ENCODE measurements around the gene GUCD1.
A peak's percentile ranks its signal among the peaks of the same experiment; 100 is the strongest.

GUCD1 gene

DNA sequence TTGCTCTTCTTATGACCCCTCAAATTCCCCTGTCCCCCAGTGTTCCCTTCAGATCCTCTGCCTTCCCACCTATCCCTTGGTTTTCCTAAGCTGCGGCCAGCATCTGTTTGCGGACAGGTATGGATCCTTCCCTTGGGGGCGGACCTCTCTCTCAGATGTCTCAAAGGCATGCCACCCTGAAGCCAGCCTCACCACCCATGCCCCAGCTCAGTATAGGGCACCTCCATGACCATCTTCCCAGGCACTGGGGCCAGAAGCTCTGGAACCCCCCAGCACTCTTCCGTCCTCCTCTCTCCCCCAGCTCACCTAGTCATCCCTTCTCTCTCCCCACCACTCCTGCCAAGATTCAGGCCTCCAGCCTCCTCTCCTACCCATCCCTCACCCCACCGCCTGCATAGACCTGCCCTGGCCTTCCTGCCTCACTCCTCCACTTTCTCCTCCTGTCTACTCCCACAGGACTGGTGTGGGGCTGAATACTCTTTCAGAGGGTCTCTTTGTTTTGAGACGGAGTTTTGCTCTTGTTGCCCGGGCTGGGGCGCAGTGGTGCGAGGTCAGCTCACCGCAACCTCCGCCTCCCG, 35.7 kb upstream of the GUCD1 start:
- no peak for DNase-seq (ENCODE audit: low spot score)

DNA sequence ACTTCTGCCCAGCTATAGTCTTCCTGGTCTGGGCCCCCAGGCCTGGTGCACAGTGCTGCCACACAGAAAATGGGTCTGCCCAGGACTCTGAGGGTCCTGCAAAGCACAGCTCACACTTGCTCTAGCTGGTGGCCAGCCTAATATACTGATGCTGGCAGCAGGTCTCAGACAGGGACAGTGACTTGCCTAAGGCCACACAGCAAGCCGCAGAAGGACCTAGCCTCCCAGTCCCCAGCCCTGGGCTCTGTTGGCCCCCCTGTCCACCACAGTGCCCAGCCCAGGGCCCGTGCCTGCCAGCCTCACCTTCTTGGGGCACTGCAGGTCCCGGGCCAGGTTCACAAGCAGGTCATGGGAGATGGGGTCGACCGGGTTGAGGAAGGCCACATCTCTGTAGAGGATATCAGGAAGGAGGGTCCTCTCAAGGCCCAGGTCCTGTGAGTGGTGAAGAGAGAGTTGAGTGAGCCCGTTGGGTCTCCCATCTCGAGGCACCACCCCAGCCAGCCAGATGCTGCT, 34.6 kb upstream of the GUCD1 start:
- no peak for DNase-seq (ENCODE audit: low spot score)

DNA sequence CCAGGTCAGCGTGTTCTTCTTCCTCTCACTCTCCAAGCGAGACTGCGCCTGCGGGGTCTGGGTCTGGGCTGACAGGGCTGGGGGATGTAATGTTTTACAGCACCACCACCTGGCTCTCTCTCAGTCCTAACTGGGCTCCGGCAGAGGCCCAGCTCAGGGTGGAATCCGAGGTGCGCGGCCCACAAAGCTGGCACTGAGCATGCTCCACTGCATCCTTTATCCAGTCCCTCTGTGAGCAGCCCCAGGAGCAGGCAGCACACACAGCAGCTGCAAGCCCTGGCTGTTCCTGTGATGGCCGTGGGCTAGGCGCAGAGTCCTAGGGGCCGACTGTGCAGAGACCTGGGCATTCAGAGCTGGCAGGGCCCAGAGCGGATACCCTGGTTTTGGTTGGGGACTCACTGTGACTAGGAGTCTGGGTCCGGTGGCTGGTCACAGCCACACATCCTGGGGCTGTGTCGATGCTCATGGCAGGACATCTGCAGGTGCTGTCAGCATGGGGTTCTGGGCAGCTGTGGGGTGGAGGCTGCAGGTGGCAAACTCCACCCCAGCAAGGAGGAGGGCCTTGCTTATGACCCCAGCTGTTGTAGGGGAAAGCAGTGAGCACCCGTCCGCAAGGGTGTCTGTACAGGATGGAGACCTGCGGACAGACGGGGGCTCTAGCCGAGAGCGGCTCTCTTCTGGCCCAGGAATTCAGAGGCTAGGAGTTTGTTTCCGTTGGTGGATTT, 34.0 kb upstream of the GUCD1 start:
- DNase-seq (ENCODE audit: low spot score): no peak

DNA sequence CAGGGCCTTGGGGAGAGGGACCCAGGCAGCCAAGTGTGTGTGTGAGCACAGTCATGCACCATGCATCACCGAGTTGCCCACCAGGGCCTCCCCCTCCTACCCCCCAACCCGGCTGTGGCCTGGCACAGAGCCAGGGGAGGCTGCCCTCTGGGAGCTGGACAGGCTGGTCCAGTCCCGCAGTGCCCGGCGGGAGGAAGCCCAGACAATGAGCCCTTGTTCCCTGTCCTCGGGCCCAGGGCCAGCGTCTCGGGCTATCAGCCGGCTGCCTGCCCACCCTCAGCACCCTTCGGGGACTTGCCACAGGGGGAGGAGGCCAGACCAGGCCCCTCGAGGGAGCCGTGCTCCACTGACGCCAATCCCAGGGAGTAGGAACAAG, 33.4 kb upstream of the GUCD1 start:
- DNase-seq (ENCODE audit: low spot score): peak; percentile 75

DNA sequence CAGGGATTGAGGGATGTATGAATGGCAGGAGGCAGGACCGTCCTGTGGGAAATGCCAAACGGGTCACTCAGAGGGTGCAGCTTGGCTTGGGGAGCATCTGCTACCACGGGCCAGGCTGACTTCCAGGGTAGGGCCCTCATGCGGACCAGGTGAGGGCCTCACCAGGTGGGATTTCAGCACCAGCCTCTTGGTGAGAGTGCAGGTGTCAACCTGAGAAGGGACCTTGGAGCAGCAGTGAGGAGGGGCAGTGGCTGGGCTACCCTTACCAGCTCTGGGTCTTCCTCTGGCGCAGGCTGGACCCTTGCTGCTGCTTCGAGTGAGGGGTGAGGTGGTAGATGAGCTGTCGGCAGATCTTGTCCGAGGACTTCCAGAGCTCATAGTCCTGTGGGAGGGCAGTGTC, 33.0 kb upstream of the GUCD1 start:
- DNase-seq (ENCODE audit: low spot score): no peak

DNA sequence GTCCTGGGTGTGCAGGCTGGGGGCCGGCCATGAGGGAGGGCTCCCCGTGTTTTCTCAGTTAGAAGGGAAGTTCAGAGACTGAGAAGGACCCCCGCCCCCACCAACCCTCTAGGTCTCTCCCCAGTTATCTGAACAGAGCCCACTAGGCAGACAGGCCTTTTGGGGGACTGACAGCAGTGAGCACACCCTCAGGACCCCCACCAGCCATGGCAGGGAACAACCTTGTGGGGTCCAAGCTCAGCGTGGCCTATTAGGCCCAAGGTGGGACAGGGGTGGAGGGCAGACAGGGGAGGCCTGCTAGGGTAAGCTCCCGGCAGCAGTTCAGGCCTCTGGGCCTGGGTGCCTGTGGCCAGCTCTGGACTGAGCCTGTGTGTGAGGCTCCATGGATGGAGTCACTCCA, 32.3 kb upstream of the GUCD1 start:
- no peak for DNase-seq (ENCODE audit: low spot score)

DNA sequence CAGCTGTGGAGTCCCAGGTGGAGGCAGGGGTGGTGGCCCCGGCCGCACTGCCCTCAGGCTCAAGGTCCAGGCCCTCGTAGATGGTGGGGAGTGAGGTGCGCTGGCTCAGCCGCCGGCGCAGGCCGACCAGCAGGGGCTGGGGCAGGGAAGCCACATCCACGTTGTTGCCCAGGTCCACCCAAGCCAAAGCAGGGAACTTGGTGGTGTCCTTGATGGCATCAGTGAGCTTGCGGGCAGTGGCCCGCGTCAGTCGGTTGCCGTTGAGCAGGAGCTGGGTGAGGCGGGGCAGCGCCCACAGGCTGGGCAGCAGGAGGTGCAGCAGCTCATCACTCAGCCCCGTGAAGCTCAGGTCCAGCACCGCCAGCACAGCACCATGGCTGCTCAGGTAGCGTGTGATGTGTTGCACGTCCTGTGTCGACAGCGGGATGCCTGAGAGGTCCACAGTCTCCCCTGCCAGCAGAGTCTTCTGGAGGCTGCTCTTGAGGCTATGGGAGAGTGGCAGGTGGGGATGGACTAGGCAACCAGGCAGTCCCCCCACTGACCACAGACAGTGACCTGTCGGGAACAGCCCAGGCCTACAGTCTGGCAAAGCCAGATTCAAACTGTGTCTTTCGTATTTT, 31.1 kb upstream of the GUCD1 start:
- DNase-seq (ENCODE audit: low spot score): no peak

DNA sequence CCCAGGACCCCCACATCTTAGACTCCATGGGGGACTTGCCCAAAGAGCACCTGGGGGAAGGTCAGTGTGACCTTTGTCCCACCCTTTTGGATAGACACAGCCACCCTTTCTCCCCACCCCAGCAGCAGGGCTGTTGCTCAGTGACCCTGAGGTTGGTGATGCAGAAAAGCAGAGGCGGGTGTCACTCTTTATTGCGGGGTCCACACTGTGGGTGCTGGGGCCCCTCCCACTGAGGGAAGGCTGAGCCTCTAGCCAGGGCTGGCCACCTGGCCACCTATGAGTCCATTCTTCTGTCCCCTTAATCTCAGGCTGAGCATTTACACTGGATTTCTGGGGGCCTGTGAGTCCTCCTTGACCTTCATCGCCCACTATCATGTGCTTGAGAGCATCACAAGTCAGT, 30.5 kb upstream of the GUCD1 start:
- DNase-seq (ENCODE audit: low spot score): no peak

DNA sequence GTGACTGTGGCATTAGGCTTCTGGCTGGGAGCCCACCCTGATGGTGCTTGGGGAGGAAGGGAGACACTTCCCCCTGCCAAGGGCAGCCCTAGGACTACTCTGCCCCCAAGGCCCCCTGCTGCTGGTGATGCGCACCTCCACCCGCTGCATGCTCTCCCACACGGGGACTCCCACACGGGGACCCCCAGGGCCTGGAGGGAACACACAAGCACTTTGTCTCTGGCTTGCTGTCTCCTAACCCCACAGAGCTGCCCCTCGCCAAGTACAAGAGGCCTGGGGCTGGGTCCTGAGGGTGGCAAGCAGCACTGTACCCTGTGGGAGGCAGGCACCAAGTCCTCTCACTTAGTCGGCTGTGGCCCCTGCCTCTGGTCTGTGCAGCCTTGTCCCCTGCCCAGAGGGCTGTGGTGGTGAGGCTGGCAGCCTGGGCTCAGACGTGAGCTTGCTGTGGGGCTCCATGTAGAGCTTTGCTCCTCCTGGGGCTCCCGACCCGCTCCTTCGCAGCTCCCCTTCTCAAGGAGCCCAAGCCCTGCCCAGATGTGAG, 30.0 kb upstream of the GUCD1 start:
- DNase-seq (ENCODE audit: low spot score): no peak

DNA sequence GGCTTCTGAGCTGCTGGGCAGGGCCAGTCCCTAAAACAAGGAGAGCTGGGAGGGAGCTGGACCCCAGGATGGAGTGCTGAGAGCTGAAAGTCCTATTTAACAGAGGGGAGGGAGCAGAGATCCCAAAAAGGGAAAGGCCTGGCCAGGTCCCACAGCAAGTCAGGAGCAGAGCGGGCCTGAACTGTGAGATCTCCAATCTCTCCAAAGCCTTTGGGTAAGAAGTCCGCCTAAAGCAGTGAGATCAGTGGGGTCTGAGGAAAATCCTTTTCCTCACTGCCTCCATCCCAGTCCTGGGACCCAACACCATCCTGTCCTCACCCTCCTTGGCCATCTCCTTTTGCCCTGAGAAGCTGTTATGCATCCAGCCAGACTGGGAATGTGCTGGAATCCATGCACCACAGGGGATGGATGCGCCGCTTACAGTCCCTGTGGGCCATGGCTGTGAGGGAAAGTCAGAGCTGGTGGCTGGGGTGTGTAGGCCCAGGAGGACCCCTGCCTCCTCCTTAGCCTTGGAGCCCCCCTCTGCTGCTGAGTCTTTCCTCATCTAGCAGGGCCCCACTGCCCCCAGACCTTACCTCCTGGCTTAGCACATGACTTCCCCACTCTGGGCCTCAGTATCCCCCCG, 29.3 kb upstream of the GUCD1 start:
- DNase-seq (ENCODE audit: low spot score): no peak

DNA sequence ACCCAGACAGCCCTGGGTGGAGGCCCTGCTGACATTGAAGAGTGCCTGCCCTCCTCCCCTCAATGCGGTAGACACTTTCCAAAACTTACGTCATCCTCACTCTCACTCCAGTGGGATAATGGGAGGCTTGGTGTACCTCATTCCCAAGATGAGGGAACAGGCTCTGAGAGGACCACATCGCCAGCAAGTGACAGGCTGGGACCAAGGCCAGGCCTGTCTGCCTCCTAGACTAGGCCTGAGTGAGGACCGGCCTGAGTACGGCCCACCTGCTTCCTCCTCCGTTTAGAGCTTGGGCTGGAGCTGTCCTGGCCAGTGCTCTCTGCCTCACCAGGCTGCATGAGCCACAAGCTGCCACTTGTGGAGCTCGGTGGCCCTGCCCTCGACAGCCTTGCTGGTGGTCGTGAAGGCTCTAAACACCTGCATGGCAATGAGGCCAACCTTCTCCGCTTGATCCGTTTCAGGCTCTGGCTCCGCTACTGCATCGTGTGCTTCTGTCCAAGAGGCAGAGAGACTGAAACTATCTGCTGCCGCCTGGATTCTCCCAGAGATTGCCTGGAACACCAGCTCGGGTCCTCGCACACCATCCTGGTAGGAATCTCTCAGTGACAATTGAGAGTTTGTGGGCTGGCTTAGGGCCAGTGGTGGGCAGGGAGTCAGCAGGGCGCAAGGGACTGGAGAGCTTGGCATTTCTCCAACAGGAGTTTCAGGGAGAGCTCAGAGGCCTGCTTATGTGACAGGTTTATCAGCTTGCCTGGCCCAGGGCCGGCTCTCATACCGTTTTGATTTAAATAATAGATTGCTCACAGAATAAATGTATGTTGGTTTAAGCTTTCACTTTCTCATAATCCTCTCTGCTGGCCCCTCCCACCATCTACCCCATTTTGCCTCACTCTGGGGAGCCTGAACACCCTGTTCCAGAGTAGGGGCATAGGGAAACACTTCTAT, 28.6 kb upstream of the GUCD1 start:
- DNase-seq (ENCODE audit: low spot score): peak; percentile 66

DNA sequence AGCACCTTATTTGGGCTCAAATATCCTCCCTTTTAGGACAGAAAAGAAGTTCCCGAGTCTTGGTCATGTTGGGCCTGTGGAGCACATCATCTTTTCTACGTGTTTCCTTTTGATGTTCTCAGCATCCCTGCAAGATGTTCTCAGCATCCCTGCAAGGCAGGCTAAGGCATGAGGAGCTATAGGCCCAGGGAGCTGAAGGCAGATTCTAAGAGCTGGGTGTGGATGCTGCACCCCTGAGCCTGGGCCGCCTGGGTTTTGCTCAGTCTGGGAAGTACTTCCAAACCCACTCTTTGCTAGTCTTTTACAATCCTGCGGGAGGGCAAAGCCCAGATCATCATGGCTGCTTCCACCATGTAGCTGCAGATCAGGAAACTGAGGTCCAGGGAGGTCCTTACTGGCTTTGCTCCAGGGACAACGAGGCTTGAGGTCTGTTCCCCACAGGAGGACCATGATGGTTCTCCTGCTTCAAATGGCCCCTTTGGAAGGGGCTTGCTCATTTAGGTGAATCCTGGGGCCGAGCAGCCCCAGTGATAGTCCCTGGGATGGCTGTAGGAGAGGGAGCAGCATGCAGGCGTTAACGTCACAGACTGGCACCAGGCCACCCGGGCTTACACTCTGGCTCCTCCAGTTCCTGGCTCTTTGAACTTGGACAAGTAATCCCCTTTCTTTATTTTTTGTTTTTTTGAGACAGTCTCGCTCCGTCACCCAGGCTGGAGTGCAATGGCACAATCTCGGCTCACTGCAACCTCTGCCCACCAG, 27.3 kb upstream of the GUCD1 start:
- DNase-seq (ENCODE audit: low spot score): no peak

DNA sequence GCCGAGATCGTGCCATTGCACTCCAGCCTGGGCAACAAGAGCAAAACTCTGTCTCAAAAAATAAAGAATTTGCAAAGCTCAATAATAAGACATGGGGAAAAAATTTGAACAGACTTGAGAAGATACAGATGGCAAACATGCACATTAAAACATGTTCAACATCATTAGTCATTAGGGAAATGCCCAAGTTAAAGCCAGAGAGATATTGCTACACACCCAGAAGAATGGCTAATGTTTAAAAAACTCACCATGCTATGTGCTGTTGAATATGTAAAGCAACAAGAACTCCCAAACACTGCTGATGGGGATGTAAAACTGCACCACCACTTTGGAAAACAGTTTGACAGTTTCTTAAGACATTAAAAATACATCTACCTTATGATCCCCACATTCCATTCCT, 25.3 kb upstream of the GUCD1 start:
- peak; percentile 74 for DNase-seq (ENCODE audit: low spot score)

DNA sequence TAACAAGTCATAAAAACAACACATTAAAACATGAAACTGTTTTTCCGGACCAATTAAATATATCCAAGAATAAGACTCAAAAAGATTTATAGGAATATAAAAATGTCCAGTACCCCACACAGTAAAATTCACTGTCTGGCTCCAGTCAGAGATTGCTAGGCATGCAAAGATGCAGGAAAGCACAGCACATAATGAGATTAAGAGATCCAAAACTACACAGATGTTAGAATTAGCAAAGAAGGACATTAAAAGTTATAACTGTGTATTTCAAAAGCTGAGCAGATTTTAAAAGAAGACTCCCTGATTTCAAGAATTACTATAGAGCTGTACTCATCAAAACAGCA, 24.3 kb upstream of the GUCD1 start:
- DNase-seq (ENCODE audit: low spot score): no peak

DNA sequence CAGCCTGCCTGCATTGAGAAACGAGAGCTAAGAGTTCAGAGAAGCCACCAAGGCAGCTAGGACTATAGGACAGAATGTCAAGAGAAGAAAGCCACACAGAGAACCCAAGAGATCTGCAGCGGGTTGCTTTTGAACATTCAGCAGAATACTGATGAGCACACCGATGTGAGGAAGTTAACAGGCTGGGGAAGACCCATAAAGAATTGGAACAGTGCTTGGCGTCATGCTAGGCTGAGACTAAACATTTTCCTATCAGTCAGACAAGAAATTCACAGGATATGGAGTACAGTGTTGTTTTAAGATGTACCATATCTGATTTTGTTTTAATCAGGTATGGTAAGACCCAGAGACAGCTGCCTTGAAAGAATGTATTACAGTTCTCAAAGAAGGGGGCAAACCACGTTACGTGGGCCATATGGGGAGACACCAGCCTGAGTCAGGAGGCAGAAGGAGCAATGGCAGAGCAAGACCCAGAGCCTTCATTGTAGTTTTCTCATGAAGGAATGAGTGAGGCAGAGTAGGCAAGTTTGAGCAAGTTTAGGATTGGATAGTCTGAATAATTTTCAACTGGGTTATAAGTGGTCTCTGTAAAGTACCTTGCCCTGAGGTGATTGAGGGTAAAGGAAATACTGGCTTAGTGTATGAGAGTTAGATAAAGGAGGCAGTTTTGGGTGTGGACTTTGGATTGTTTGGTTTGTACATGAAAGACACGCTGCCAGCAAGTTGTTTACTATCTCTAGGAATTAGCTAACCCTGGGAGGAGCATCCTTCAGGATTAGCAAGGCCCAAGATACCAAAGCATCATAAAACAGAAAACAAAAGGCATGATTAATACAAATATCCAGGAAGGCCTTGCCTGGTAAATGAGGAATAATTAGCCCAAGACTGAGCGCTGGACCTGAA, 23.7 kb upstream of the GUCD1 start:
- no peak for DNase-seq (ENCODE audit: low spot score)

DNA sequence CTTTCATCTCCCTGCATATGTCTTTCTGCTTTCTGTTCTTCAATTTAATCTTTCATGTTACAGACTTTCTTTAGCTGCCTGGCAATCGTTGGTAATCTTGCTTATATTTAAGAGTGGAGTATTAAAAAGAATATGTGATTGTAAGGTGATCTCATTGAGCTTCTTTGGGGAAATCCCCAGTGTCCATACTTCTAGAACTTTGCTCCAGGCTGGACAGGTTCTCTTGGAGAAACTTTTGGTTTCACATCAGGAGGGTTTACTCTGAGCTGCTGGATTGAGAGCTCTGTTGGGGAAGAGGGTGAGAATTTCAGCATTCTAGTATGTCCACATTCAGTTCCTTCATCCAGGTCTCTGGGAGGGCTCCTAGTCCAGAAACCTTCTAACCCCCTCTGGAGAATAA, 21.8 kb upstream of the GUCD1 start:
- no peak for DNase-seq (ENCODE audit: low spot score)

DNA sequence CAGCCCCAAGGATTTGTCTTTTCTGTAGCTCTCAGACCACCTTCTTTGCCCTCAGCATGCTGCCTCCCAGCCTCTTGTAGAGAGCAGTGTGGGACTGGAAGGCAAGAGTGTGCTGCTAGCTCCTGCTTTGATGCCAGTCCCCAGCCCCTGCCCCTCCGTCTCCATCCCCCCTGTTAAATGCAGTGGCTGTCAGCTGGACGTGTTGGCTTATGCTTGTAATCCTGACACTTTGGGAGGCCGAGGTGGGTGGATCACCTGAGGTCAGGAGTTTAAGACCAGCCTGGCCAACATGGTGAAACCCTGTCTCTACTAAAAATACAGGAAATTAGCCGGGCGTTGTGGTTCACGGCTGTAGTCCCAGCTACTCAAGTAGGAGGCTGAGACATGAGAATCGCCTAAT, 16.3 kb upstream of the GUCD1 start:
- no peak for DNase-seq (ENCODE audit: low spot score)

DNA sequence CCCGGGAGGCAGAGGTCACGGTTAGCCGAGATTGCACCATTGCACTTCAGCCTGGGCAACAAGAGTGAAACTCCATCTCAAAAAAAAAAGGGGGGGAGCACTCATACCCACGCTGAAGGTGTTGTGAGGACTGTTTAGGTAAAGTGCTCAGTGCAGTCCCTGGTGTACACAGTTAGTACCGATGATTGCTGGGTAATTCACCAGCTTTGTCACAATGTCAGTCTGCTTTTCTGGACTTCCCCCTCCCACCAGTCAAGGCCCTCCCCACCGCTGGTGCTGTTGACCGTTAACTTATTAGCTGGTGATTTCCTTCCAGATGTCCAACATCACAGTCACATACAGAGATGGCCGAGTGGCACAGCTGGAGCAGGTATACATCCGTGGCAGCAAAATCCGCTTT, 12.7 kb upstream of the GUCD1 start:
- no peak for DNase-seq (ENCODE audit: low spot score)

DNA sequence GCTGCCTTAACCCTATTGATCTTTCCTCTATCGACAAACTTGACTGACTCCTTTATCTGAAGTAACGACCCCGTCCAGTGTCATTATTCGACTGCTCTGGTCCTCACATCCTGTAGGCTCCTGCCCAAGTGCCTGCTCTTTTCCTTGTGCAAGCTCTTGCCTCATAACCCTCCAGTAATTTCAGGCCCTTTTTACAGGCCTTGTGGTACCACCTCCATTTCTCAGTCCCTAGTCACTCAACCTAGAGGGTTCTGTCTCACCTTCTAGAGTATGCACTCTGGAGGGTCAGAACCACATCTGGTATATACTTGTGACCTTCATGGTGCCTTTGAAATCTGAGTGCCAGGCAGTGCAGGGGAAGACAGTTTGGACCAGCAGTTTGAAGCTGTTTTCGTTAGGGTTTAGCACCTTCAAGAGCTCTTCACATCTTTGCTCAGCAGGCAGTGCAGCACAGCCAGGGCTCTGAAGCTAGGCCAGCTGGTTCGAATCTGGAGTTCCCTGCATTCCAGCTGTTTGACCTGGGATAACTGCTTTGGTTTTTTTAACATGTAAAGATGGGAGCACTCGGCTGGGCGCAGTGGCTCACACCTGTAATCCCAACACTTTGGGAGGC, 12.1 kb upstream of the GUCD1 start:
- DNase-seq (ENCODE audit: low spot score): no peak

DNA sequence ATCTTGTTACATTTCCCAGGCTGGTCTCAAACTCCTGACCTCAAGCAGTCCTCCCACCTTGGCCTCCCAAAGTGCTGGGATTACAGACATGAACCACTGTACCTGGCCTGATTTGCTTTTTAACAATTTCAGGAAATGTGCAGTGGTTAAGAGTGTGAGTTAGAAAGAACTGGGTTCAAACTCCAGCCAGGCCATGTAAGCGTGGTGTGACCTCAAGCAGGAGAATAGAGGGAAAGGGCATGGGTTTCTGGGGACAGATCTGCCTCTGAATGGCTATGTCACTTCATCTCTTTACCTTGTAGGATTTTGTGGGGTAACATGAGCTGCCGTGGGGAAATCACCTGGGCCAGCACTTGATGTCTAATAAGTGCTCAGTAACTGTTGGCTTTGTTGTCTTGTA, 10.1 kb upstream of the GUCD1 start:
- no peak for DNase-seq (ENCODE audit: low spot score)

Data from kidney tubule cell (primary cell).